HepG2 (cell line): Measurements from ENCODE around the gene PDZD7. TPM values are rescaled to one million over a fixed set of nuclear protein-coding genes. Genes with fewer than 3 reads are reported as not detected.

ENCODE experiments used
- ARHGAP35 ChIP-seq: sonication (generic); formaldehyde crosslinking; IDR thresholded peaks from 2 replicates; pipeline ENCODE4 v1.9.0; 2022; ENCODE audit warnings: mild to moderate bottlenecking, inconsistent platforms, moderate library complexity, missing genetic modification reagents, borderline replicate concordance
- GATAD1 ChIP-seq: IDR thresholded peaks from 2 replicates; pipeline ENCODE4 v1.6.1; 2016; ENCODE audit warnings: missing genetic modification reagents, missing compliant biosample characterization
- HOXA9 ChIP-seq: sonication (generic); formaldehyde crosslinking; IDR thresholded peaks from 2 replicates; pipeline ENCODE4 v1.8.1; 2022; ENCODE audit warnings: missing genetic modification reagents, mild to moderate bottlenecking, moderate library complexity, borderline replicate concordance
- IRX3 ChIP-seq: sonication (generic); formaldehyde crosslinking; IDR thresholded peaks from 2 replicates; pipeline ENCODE4 v1.8.1; 2023; ENCODE audit warnings: mild to moderate bottlenecking, low read depth, missing genetic modification reagents, borderline replicate concordance
- NCOR1 ChIP-seq: fragments of 200-600 bp; sonication (generic); IDR thresholded peaks from 2 replicates; pipeline ENCODE4 v1.7.0; 2017; ENCODE audit warnings: antibody characterized with exemption, low read length, borderline replicate concordance
- NFKB2 ChIP-seq: sonication (generic); formaldehyde crosslinking; IDR thresholded peaks from 2 replicates; pipeline ENCODE4 v1.4.0; 2020; ENCODE audit warnings: missing genetic modification reagents, borderline replicate concordance
- PHF8 ChIP-seq: sonication (generic); formaldehyde crosslinking; IDR thresholded peaks from 2 replicates; pipeline ENCODE4 v1.5.0; 2020; ENCODE audit warnings: missing genetic modification reagents
- RAD21 ChIP-seq: fragments of 450-650 bp; formaldehyde crosslinking; IDR thresholded peaks from 2 replicates; pipeline ENCODE4 v1.5.0; 2020; ENCODE audit warnings: mild to moderate bottlenecking
- TCF12 ChIP-seq, 2 experiments: fragments of 450-650 bp in 1 of 2; sonication (generic) in 1 of 2; formaldehyde crosslinking in 1 of 2; IDR thresholded peaks; 2 replicates each; pipeline versions ENCODE4 v1.6.1 to v1.8.0; 2017 to 2022; ENCODE audit warnings: antibody characterized with exemption in 1 of 2, mild to moderate bottlenecking in 1 of 2, missing genetic modification reagents in 1 of 2, moderate library complexity in 1 of 2
- ZKSCAN8 ChIP-seq: IDR thresholded peaks from 2 replicates; pipeline ENCODE4 v1.6.1; 2016; ENCODE audit warnings: borderline replicate concordance, missing genetic modification reagents, missing compliant biosample characterization
- ZNF274 ChIP-seq: sonication (generic); formaldehyde crosslinking; IDR thresholded peaks from 2 replicates; pipeline ENCODE4 v1.5.1; 2020; ENCODE audit warnings: mild to moderate bottlenecking, missing genetic modification reagents
- ZNF296 ChIP-seq: sonication (generic); formaldehyde crosslinking; conservative IDR thresholded peaks from 2 replicates; pipeline ENCODE4 v1.5.0; 2020; ENCODE audit warnings: mild to moderate bottlenecking, missing genetic modification reagents
- ZSCAN25 ChIP-seq: sonication (generic); formaldehyde crosslinking; IDR thresholded peaks from 2 replicates; pipeline ENCODE4 v1.8.0; 2022; ENCODE audit warnings: mild to moderate bottlenecking, missing genetic modification reagents
- polyA plus RNA-seq, 8 experiments: library from polyadenylated mRNA; depleted of rRNA in 3 of 8; stranded (reverse) in 7 of 8; unstranded in 1 of 8; fragments of >200 nt; fragmentation: Illumina TruSeq in 4 of 8; extraction: Trizol in 4 of 8; gene quantifications; 2 replicates each; pipeline versions ENCODE4 v1.2.1 to v1.2.3, GENCODE V29; 2011 to 2016; ENCODE audit warnings: low read depth in 4 of 8, missing spikeins in 1 of 8, mixed read lengths in 1 of 8; ENCODE audit not compliant: insufficient read depth in 1 of 8
- total RNA-seq, 5 experiments: library from RNA; depleted of rRNA; stranded (reverse); fragments of >200 nt; fragmentation: Illumina TruSeq; extraction: Trizol; gene quantifications; 2 replicates each; pipeline ENCODE4 v1.2.3, GENCODE V29; 2016; ENCODE audit warnings: low read depth in 1 of 5
- TF ChIP-seq, protein P1 (sequence below): sonication (generic); formaldehyde crosslinking; IDR thresholded peaks from 2 replicates; pipeline ENCODE4 v1.9.0; 2021; ENCODE audit warnings: missing genetic modification reagents, mild to moderate bottlenecking, borderline replicate concordance
- TF ChIP-seq, protein P2 (sequence below): sonication (generic); formaldehyde crosslinking; IDR thresholded peaks from 2 replicates; pipeline ENCODE4 v1.4.0; 2020; ENCODE audit warnings: mild to moderate bottlenecking, missing genetic modification reagents

PDZD7 gene
- total and polyA plus RNA-seq, 2 of the 13 experiments (the other 11 are each of a cell fraction or from before 2014, with no cell fraction given), result 0.58 to 0.73 TPM

DNA sequence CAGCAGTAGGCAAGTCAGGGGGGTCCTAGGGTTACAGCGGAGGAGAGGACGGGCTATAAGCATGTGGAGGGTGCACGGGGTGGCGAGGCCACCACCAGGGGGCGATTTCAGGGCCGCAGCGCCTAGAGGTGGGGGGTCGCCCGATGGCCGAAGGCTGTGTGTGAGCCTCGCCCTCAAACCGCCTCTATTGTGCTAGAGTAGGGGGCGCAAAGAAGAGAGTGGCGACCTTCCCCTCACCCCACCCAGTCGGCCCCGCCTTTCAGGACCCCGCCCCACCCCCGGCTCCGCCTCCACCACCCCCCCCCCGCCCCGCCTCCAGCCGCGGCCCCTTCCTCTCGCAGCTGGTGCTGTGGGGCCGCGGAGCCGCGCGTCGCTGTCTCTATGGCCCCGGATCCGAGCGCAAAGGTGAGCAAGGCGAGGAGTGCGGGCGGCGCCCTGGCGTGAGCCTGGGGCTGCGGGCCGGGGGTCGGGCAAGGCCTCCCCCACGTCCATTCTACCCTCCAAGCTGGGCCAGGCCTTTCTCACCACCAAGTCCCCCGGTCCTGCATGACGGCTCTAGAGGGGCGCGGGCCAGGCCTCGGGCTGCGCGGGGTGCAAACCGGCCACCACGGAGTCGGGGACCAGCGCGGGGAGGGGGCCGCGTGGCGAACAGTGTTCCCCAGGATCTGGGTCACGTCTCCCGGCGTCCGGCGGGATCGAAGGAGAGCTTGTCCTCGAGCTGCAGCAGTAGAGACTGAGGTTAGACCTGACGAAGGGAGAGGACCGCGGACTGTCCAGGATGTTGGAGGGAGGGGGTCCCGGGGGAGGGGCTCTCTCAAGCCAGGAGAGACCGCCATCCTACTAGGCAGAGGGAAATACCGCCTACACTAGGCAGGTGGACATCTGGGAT is 61.5 kb downstream of the PDZD7 start, which contains the start of gene SEMA4G (continued):
- peak; percentile 74; the same call in 1 of the 2 replicates for TF ChIP-seq ZSCAN25 (CRISPR knock-in tag)
- 0 out of 2 replicates have a peak, but pooled peaks have one; percentile 67 for TF ChIP-seq HOXA9 (CRISPR knock-in tag)
- TF ChIP-seq, protein P1, sequence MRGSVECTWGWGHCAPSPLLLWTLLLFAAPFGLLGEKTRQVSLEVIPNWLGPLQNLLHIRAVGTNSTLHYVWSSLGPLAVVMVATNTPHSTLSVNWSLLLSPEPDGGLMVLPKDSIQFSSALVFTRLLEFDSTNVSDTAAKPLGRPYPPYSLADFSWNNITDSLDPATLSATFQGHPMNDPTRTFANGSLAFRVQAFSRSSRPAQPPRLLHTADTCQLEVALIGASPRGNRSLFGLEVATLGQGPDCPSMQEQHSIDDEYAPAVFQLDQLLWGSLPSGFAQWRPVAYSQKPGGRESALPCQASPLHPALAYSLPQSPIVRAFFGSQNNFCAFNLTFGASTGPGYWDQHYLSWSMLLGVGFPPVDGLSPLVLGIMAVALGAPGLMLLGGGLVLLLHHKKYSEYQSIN (CRISPR knock-in tag), result 0 out of 2 replicates have a peak, but pooled peaks have one; percentile 28
- TF ChIP-seq ZNF274 (CRISPR knock-in tag), result peak; percentile 56; the same call in 1 of the 2 replicates
- no peak; the same call in 1 of the 2 replicates for TF ChIP-seq NCOR1
- no peak for TF ChIP-seq ZKSCAN8 (CRISPR knock-in tag)
- 0 out of 2 replicates have a peak, but pooled peaks have one; percentile 47 for TF ChIP-seq ZNF296 (CRISPR knock-in tag)
- 0 out of 2 replicates have a peak, but pooled peaks have one; percentile 28 for TF ChIP-seq IRX3 (CRISPR knock-in tag)
- TF ChIP-seq ARHGAP35 (CRISPR knock-in tag), result 0 out of 2 replicates have a peak, but pooled peaks have one; percentile 78
- no peak for TF ChIP-seq TCF12 (IDR thresholded peaks at IDR 0.05)
- peak; percentile 69 for TF ChIP-seq TCF12 (CRISPR knock-in tag; IDR thresholded peaks at IDR 0.05)
- TF ChIP-seq, protein P2, sequence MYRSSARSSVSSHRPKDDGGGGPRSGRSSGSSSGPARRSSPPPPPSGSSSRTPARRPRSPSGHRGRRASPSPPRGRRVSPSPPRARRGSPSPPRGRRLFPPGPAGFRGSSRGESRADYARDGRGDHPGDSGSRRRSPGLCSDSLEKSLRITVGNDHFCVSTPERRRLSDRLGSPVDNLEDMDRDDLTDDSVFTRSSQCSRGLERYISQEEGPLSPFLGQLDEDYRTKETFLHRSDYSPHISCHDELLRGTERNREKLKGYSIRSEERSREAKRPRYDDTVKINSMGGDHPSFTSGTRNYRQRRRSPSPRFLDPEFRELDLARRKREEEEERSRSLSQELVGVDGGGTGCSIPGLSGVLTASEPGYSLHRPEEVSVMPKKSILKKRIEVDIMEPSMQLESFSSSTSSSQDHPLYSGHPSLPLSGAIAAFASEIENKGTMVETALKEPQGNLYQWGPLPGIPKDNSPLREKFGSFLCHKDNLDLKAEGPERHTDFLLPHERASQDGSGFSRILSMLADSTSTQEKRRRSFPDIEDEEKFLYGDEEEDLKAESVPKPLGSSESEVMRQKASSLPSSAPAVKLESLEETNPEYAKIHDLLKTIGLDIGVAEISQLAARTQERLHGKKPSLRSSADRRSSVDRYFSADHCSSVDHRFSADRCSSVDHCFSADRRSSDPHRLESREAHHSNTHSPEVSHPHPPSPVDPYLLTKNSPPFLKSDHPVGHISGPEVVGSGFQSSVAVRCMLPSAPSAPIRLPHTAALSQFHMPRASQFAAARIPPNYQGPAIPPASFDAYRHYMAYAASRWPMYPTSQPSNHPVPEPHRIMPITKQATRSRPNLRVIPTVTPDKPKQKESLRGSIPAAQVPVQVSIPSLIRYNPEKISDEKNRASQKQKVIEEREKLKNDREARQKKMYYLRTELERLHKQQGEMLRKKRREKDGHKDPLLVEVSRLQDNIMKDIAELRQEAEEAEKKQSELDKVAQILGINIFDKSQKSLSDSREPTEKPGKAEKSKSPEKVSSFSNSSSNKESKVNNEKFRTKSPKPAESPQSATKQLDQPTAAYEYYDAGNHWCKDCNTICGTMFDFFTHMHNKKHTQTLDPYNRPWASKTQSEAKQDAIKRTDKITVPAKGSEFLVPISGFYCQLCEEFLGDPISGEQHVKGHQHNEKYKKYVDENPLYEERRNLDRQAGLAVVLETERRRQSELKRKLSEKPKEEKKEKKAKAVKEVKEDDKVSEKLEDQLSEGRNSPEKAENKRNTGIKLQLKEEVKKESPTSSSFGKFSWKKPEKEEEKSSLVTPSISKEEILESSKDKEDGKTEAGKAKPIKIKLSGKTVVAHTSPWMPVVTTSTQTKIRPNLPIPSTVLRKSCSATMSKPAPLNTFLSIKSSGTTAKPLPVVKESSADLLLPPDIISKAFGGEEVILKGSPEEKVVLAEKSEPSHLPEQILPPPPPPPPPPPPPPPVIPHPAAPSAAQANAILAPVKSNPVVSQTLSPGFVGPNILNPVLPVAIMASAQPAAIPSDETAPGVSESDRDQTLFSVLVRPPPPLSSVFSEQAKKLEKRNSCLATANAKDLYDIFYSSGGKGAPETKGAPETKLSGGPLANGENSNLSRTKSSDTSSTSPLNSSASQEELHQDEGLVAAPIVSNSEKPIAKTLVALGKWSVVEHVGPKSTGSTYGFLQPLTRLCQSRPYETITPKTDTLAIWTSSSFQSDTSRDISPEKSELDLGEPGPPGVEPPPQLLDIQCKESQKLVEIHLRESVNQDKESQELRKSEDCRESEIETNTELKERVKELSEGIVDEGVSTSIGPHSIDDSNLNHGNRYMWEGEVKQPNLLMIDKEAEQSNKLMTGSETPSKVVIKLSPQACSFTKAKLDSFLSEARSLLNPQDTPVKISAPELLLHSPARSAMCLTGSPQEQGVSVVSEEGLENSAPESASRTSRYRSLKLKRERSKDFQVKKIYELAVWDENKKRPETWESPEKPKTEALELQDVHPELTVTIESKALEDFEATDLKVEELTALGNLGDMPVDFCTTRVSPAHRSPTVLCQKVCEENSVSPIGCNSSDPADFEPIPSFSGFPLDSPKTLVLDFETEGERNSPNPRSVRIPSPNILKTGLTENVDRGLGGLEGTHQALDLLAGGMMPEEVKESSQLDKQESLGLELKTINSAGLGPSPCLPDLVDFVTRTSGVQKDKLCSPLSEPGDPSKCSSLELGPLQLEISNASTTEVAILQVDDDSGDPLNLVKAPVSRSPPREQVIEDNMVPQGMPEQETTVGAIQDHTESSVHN, result 0 out of 2 replicates have a peak, but pooled peaks have one; percentile 13
- TF ChIP-seq PHF8 (CRISPR knock-in tag), result peak; percentile 77
- peak; percentile 67; the same call in 1 of the 2 replicates for TF ChIP-seq NFKB2 (CRISPR knock-in tag)
- TF ChIP-seq RAD21 (CRISPR knock-in tag), result peak; percentile 70
- no peak for TF ChIP-seq GATAD1
